Activated CD4-positive, alpha-beta T cell treated with anti-CD3 and anti-CD28 coated beads, Interleukin-2, amount 10 ng/mL, durations not matched to agents 7 days and 5 days (primary cell): Measurements from ENCODE around the gene OXSR1. TPM values are rescaled to one million over a fixed set of nuclear protein-coding genes. Genes with fewer than 3 reads are reported as not detected.

Experiments used
- CTCF ChIA-PET: fragments of 350-600 bp; sonication (Branson Sonifier 250); formaldehyde crosslinking; loops from one replicate; lab custom pipeline; 2021; ENCODE audit warnings: antibody characterized with exemption; lab: Charles Lee
- POLR2A ChIA-PET: fragments of 350-600 bp; sonication (Branson Sonifier 250); formaldehyde crosslinking; loops from one replicate; lab custom pipeline; 2021; ENCODE audit warnings: antibody characterized with exemption; lab: Charles Lee
- DNase-seq: peaks from one replicate; pipeline ENCODE4 v3.0.0-alpha.2; 2020
- H3K27ac Mint-ChIP-seq: one replicate; pipeline ENCODE4 v1.8.0; 2021; ENCODE audit warnings: mild to moderate bottlenecking, moderate library complexity, mixed read lengths
- H3K27me3 Mint-ChIP-seq: one replicate; pipeline ENCODE4 v1.8.0; 2021; ENCODE audit warnings: mixed read lengths
- H3K36me3 Mint-ChIP-seq: one replicate; pipeline ENCODE4 v1.8.0; 2021; ENCODE audit warnings: low read depth, mixed read lengths
- H3K4me1 Mint-ChIP-seq: one replicate; pipeline ENCODE4 v1.8.0; 2021; ENCODE audit warnings: mixed read lengths
- H3K4me3 Mint-ChIP-seq: one replicate; pipeline ENCODE4 v1.8.0; 2021; ENCODE audit warnings: mild to moderate bottlenecking, moderate library complexity, mixed read lengths
- H3K9me3 Mint-ChIP-seq: one replicate; pipeline ENCODE4 v1.8.0; 2021; ENCODE audit warnings: mixed read lengths
- total RNA-seq, 2 experiments: library from RNA; stranded (reverse); gene quantifications; one replicate each; pipeline ENCODE4 v1.2.3, GENCODE V29; 2021

Gene OXSR1
- total RNA-seq, 2 experiments from 2014 or later: 52.4 to 57.3 TPM

GRCh38 chr3:38140326-38141172 is 24.8 kb upstream of the OXSR1 start:
- peaks cover 50% of the 10 kb centered on the region for H3K36me3 Mint-ChIP-seq
- POLR2A ChIA-PET: interaction anchor here (1.4 kb wide), 1 partner anchor 24 kb away, joined by 3 read pairs; the partner anchor contains the start of gene OXSR1

GRCh38 chr3:38141173-38141951 is 24.0 kb upstream of the OXSR1 start:
- Mint-ChIP-seq H3K27me3 (no peaks in the 10 kb centered on the region), H3K4me1 (peaks cover 41% of the 10 kb centered on the region), H3K27ac (peak overlapping the region; percentile 36), H3K36me3 (peaks cover 48% of the 10 kb centered on the region), H3K4me3 (no peak overlapping the region), H3K9me3 (peaks cover 11% of the 10 kb centered on the region)
- no peak for DNase-seq
- ChIA-PET CTCF (interaction anchor here (1.0 to 1.7 kb wide), 4 partner anchors 8 to 24 kb away, joined by 3 to 4 read pairs (median 4); partner anchors contain the start of gene OXSR1), POLR2A (no interaction called here)

More at GRCh38 chr3:38140326-38141172, 24.8 kb upstream of the OXSR1 start:
- no peak overlapping the region for H3K27ac Mint-ChIP-seq
- peaks cover 3% of the 10 kb centered on the region for H3K9me3 Mint-ChIP-seq
- no peaks in the 10 kb centered on the region for H3K27me3 Mint-ChIP-seq
- peaks cover 46% of the 10 kb centered on the region for H3K4me1 Mint-ChIP-seq
- no peak for DNase-seq
- CTCF ChIA-PET: interaction anchor here (0.5 to 2.1 kb wide), 9 partner anchors 8 to 100 kb away, joined by 3 to 5 read pairs (median 3); no protein-coding TSS in a partner anchor
- H3K4me3 Mint-ChIP-seq: peak overlapping the region; percentile 84

GRCh38 chr3:38141952-38142273 is 23.4 kb upstream of the OXSR1 start:
- POLR2A ChIA-PET: interaction anchor here (1.2 kb wide), 1 partner anchor 23 kb away, joined by 3 read pairs; the partner anchor contains the start of gene OXSR1
- CTCF ChIA-PET: interaction anchor here (0.8 to 1.7 kb wide), 5 partner anchors 10 to 39 kb away, joined by 3 to 4 read pairs (median 3); partner anchors contain the start of gene OXSR1
- H3K9me3 Mint-ChIP-seq: peaks cover 15% of the 10 kb centered on the region
- H3K36me3 Mint-ChIP-seq: peaks cover 49% of the 10 kb centered on the region
- no peaks in the 10 kb centered on the region for H3K27me3 Mint-ChIP-seq
- peaks cover 41% of the 10 kb centered on the region for H3K4me1 Mint-ChIP-seq
- no peak for DNase-seq
- no peak overlapping the region for H3K4me3 Mint-ChIP-seq
- peak overlapping the region; percentile 42 for H3K27ac Mint-ChIP-seq

GRCh38 chr3:38142959-38143358 is 22.4 kb upstream of the OXSR1 start:
- Mint-ChIP-seq H3K27me3 (no peaks in the 10 kb centered on the region), H3K27ac (no peak overlapping the region), H3K9me3 (peaks cover 26% of the 10 kb centered on the region), H3K4me1 (peaks cover 38% of the 10 kb centered on the region), H3K4me3 (no peak overlapping the region), H3K36me3 (peaks cover 51% of the 10 kb centered on the region)
- ChIA-PET CTCF (interaction anchor here (0.9 to 1.3 kb wide), 4 partner anchors 9 to 23 kb away, joined by 3 read pairs; no protein-coding TSS in a partner anchor), POLR2A (interaction anchor here (1.2 kb wide), 1 partner anchor 22 kb away, joined by 3 read pairs; the partner anchor contains the start of gene OXSR1)
- no peak for DNase-seq

- no peak for DNase-seq
- peaks cover 26% of the 10 kb centered on the region for H3K9me3 Mint-ChIP-seq
- CTCF ChIA-PET: interaction anchor here (0.9 to 1.3 kb wide), 3 partner anchors 10 to 23 kb away, joined by 3 read pairs; no protein-coding TSS in a partner anchor
- H3K27ac Mint-ChIP-seq: no peak overlapping the region
- peaks cover 51% of the 10 kb centered on the region for H3K36me3 Mint-ChIP-seq
- peaks cover 33% of the 10 kb centered on the region for H3K4me1 Mint-ChIP-seq
- no peak overlapping the region for H3K4me3 Mint-ChIP-seq
- POLR2A ChIA-PET: no interaction called here
- H3K27me3 Mint-ChIP-seq: no peaks in the 10 kb centered on the region
Measured at GRCh38 chr3:38143511-38143910, 21.8 kb upstream of the OXSR1 start.

GRCh38 chr3:38146504-38146903 is 18.8 kb upstream of the OXSR1 start:
- no peaks in the 10 kb centered on the region for H3K27me3 Mint-ChIP-seq
- DNase-seq: no peak
- ChIA-PET CTCF (no interaction called here), POLR2A (no interaction called here)
- H3K9me3 Mint-ChIP-seq: peaks cover 27% of the 10 kb centered on the region
- H3K4me1 Mint-ChIP-seq: peaks cover 25% of the 10 kb centered on the region
- H3K36me3 Mint-ChIP-seq: peaks cover 29% of the 10 kb centered on the region
- no peak overlapping the region for H3K27ac Mint-ChIP-seq
- no peak overlapping the region for H3K4me3 Mint-ChIP-seq

GRCh38 chr3:38147421-38147820 is 17.9 kb upstream of the OXSR1 start:
- POLR2A ChIA-PET: no interaction called here

GRCh38 chr3:38148311-38148882 is 16.9 kb upstream of the OXSR1 start:
- H3K4me3 Mint-ChIP-seq: no peak overlapping the region
- peaks cover 34% of the 10 kb centered on the region for H3K4me1 Mint-ChIP-seq
- peaks cover 32% of the 10 kb centered on the region for H3K9me3 Mint-ChIP-seq
- H3K36me3 Mint-ChIP-seq: peaks cover 18% of the 10 kb centered on the region
- ChIA-PET CTCF (interaction anchor here (0.7 kb wide), 1 partner anchor 8 kb away, joined by 4 read pairs; no protein-coding TSS in a partner anchor), POLR2A (interaction anchor here (1.1 kb wide), 1 partner anchor 17 kb away, joined by 3 read pairs; the partner anchor contains the start of gene OXSR1)
- no peaks in the 10 kb centered on the region for H3K27me3 Mint-ChIP-seq
- no peak for DNase-seq
- no peak overlapping the region for H3K27ac Mint-ChIP-seq

More at GRCh38 chr3:38147421-38147820, 17.9 kb upstream of the OXSR1 start:
- CTCF ChIA-PET: no interaction called here
- Mint-ChIP-seq H3K27me3 (no peaks in the 10 kb centered on the region), H3K4me1 (peaks cover 27% of the 10 kb centered on the region), H3K4me3 (no peak overlapping the region), H3K36me3 (peaks cover 23% of the 10 kb centered on the region), H3K27ac (no peak overlapping the region), H3K9me3 (peaks cover 32% of the 10 kb centered on the region)
- no peak for DNase-seq

GRCh38 chr3:38149708-38150107 is 15.6 kb upstream of the OXSR1 start:
- peaks cover 39% of the 10 kb centered on the region for H3K4me1 Mint-ChIP-seq
- no peak overlapping the region for H3K4me3 Mint-ChIP-seq
- ChIA-PET CTCF (interaction anchor here (1.1 kb wide), 1 partner anchor 9 kb away, joined by 3 read pairs; no protein-coding TSS in a partner anchor), POLR2A (no interaction called here)
- H3K9me3 Mint-ChIP-seq: peaks cover 32% of the 10 kb centered on the region
- DNase-seq: no peak
- peaks cover 13% of the 10 kb centered on the region for H3K36me3 Mint-ChIP-seq
- no peak overlapping the region for H3K27ac Mint-ChIP-seq
- no peaks in the 10 kb centered on the region for H3K27me3 Mint-ChIP-seq

- Mint-ChIP-seq H3K27me3 (no peaks in the 10 kb centered on the region), H3K4me3 (no peak overlapping the region), H3K27ac (peak overlapping the region; percentile 90), H3K36me3 (peaks cover 11% of the 10 kb centered on the region), H3K4me1 (peaks cover 39% of the 10 kb centered on the region), H3K9me3 (peaks cover 25% of the 10 kb centered on the region)
- peak; percentile 7 for DNase-seq
- CTCF ChIA-PET: interaction anchor here (4.0 kb wide), 1 partner anchor 13 kb away, joined by 23 read pairs; the partner anchor contains the start of gene OXSR1
- POLR2A ChIA-PET: no interaction called here
Measured at GRCh38 chr3:38150780-38151528, 14.4 kb upstream of the OXSR1 start.

- Mint-ChIP-seq H3K4me1 (peaks cover 39% of the 10 kb centered on the region), H3K4me3 (no peak overlapping the region), H3K27ac (peak overlapping the region; percentile 90), H3K36me3 (peaks cover 7% of the 10 kb centered on the region), H3K27me3 (no peaks in the 10 kb centered on the region), H3K9me3 (peaks cover 18% of the 10 kb centered on the region)
- ChIA-PET POLR2A (interaction anchor here (0.6 kb wide), 2 partner anchors 329 to 760 kb away, joined by 3 read pairs; no protein-coding TSS in a partner anchor), CTCF (interaction anchor here (0.6 to 4.0 kb wide), 5 partner anchors 12 to 263 kb away, joined by 3 to 23 read pairs (median 4); partner anchors contain the start of gene OXSR1)
- DNase-seq: peak; percentile 22
Measured at GRCh38 chr3:38151667-38152265, 13.6 kb upstream of the OXSR1 start.
